HG02623 (cell line): ENCODE data around the gene APOL1.
"Not testable (repeated sequence)": the region's sequence is repeated elsewhere in the genome, so short reads cannot be mapped to it uniquely, and the experiment has no call there.

Source experiments
- ATAC-seq: cut with Tn5 transposase; IDR thresholded peaks from one replicate; pipeline ENCODE4 v1.9.1; 2021; ENCODE audit warnings: moderate library complexity; ENCODE audit not compliant: unreplicated experiment

APOL1 gene

DNA sequence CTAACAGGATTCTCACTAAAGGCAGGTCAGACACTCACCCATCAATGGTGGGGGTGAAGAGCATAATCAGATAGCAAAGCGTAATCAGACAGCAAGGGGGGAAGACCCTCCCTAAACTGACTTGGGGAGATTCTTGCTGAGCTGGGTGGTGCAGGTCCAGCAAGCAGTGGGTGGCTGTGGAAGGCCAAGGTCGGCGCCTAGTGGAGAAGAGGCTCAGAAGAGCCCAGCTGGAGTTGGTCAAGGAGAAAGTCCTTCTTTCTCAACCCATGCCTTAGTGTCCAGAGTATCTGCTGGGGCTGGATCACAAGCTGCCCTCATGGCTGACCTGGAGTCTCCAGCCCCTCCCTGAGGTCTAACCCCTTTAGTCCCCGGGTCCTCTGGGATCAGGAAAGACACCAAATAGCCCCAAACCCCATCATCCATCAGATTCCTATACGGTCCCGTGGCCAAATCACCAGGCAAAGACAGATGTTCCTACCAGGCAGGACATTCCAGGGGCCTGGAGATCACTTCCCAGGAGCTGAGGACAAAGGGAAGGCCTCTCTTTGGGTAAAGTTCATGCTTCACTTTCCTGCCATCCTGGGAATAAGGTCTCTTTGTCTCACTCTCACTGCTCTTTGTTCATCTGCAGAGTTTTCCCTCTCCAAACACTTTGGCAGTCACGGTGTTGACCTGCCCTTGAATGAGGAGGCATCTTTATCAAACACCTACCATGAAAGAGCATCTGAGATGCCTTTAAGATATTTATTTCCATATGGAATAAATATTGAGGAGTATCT lies 11.1 kb downstream of the APOL1 start:
- ATAC-seq: not testable (repeated sequence)

DNA sequence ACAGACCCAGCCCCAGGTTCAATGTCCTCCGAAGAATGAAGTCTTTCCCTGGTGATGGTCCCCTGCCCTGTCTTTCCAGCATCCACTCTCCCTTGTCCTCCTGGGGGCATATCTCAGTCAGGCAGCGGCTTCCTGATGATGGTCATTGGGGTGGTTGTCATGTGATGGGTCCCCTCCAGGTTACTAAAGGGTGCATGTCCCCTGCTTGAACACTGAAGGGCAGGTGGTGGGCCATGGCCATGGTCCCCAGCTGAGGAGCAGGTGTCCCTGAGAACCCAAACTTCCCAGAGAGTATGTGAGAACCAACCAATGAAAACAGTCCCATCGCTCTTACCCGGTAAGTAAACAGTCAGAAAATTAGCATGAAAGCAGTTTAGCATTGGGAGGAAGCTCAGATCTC lies 14.1 kb downstream of the APOL1 start:
- ATAC-seq: no peak

DNA sequence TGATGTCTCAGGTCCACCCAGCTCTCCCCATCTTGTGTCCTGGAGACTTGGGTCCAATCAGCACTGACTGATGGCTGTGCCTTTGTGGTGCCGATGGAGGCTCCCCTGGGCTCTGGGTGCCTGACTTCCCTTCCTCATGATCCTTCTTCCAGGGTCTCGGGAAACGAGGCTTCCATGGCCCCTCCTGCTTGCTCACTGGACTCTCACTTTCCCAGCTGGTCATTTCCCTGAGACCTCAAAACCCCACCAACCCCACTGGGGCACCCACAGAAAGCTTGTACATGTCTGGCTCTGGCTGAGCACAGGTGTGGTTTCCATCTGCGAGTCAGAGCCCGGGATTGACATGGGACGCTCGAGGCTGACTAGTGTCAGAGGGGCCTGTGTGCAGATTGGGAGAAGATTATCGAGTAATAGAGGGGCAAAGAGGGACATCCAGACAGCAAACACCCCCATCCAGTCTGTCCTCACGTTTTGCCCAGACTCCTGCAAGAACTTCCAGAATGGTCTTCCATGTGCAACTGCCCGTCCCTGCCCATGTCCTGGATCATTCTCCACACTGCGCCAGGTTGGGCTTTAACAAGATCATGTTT lies 15.1 kb downstream of the APOL1 start:
- ATAC-seq: no peak

DNA sequence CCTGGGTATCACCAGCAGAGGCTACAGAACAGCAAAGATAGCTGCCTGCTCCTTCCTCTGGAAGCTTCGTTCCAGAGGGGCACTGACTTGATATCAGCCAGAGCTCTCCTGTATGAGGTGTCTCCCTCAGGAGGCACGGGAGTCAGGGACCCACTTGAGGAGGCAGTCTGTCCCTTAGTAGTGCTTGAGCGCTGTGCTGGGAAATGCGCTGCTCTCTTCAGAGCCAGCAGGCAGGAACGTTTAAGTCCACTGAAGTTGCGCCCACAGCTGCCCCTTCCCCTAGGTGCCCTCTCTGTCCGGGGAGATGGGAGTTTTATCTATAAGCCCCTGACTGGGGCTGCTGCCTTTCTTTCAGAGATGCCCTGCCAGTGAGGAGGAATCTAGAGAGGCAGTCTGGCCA lies 18.3 kb downstream of the APOL1 start:
- not testable (repeated sequence) for ATAC-seq

DNA sequence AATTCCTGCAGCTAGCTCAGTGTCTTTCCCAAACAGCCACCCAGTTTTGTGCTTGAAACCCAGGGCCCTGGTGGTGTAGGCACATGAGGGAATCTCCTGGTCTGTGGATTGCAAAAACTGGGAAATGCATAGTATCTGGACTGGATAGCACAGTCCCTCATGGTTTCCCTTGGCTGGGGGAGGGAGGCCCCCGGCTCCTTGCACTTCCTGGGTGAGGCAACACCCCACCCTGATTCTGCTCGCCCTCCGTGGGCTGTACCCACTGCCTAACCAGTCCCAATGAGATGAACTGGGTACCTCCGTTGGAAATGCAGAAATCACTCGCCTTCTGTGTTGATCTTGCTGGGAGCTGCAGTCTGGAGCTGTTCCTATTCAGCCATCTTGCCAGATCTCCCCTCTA lies 19.0 kb downstream of the APOL1 start:
- ATAC-seq: not testable (repeated sequence)

DNA sequence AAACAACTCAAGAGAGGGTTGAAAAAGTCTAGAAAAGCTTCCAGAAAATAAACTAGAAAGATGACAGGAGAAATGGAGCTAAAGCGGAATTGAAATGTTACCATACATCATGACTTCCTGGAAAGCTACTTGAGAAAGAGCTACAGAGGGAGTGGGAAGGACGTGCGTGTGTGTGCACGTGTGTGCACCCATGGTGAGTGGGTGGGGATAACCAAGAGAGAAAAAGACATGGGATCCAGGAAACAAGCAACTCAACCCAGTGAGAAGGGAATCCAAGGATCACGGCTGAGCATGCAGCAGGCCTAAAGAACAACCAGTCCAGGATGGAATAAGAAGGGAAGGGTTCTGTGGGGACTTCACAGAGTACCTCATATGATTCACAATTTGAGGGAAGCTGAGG lies 21.6 kb downstream of the APOL1 start:
- no peak for ATAC-seq

DNA sequence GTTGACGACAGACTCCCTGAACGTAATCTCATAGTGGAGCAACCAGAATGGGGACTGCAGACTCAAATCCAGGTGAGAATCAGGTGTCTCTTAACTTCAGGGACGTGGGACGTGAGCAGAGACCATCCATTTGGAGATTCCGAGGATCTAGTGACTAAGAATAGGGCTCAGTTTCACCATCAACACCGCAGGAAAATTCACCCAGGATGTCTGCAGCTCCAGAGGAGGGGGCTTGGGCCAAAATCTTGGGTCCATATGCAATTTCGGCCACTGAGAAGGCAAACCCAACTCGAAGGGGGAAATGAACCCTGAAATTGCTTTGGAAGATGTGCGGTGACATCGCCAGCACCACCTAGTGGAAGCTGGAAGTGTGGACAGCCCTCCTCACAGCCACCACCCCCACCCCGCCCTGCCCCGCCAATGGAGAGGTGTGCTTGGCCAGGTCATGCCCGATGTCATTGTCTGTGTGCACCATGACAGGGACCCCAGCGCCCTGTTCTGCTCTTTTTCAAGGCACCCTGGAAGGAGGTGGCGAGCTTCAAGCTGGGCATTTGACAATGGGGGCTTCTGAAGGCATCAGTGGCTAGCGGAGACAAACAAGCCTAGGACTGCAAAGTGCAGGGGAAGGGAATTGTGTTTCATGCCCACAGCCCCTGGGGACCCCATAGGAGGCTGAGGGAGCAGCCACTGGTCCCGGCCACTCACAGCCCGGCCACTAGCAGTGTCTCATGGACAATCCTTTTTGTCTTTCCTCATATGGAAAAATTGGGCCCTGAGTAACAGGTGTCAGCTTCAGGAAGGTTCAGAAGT lies 24.8 kb downstream of the APOL1 start:
- no peak for ATAC-seq

DNA sequence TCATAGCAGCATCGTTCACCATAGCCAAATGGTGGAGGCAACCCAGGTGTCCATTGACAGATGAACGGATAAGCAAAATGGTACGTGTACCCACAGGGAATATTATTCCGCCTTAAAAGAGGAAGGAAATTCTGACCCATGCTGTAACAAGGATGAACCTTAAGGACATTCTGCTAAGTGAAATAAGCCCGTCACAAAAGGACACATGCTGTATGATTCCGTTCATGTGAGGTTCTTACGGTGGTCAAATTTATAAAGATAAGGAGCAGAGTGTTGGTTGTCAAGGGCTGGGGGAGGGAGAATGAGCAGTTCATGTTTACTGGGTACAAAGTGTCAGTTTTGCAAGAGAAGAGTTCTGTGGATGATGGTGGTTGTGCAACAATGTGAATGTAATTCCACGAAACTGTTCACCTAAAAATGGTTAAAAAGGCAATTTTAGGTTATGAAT lies 26.3 kb downstream of the APOL1 start:
- ATAC-seq: no peak

DNA sequence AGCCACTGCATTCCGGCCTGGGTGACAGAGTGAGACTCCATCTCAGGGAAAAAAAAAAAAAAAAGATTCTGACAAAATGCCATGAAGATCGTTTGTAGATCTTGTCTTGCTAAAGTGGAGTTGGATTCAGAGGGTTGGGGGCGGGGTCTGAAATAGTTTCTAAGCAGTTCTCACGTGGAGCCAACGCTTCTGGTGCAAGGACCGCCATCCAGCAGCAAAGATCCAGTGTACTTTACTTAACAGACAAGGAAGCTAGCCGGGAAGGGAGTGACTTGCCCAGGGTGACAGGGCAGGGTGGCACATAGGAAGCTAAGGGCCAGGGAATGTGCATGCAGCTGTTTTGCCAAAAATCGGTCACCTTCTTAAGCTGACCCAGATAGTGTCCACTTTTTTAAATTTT lies 27.4 kb downstream of the APOL1 start:
- ATAC-seq: no peak

DNA sequence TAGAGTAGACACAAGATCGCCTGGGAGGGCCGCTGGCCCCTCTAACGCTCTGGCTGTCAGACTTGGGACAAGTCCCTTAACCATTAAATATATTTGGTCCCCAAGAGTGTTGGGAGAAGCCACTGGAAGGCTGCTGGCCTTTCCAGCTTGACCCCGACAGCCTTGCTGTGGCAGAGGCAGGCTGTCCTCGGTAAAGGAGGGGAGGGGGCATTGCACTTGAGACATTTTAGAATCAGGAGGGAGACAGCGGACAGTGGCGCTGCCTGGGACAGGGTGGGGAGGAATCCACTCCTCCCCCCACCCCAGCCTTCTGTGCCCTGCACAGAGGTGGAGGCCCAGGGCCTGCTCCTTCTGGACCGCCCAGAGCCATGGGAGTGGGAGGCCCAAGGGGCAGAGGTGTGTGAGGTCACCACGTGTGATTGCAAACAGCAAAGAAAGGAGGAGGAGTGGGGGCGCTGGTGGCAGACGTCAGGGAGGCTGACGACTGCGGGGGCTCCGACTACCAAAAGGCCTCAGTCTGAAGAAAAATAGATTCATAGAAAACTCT lies 28.9 kb downstream of the APOL1 start:
- no peak for ATAC-seq

DNA sequence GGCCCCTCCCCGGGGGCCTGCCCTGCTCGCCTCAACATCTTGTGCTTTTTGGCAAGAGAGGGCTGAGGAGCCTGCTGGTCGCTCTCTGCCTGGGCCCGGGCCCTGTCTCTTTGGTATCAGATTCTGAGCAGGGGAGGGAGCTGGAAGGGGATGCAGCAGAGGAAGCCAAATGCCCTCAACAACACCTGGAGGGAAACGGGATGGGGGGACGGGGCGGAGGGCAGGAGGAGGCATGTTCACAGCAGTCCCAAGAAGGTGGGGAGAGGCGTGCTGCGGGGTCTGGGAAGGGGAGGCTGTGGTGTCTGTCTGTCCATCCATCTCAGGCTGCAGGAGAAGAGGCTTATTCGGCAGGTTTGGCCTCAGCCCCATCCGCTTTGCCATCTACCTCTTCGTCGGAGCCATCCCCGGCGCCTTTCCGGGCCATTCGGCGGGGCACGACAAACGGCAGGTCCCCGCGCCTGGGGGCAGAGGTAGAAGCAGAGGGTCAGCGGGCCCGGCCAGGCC lies 29.4 kb downstream of the APOL1 start:
- ATAC-seq: no peak

DNA sequence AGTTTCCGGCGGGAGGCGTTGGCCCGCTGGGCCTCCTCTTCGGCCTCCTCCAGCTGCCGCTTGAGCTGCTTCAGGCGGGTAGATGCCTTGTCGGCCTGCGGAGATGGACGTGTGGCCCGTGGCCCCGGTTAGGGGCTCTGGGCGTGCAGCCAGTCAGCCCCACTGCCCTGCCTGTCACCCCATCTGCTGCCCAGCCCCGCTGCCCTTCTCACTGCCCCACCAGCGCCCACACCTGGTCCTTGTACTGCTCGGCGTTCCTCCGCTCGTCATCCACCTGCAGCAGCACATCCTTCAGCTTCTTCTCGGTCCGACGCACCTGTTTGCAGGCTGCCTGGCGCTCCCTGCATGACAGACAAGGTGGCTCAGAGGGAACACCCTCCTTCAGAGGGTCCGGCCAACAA lies 31.2 kb downstream of the APOL1 start:
- no peak for ATAC-seq

DNA sequence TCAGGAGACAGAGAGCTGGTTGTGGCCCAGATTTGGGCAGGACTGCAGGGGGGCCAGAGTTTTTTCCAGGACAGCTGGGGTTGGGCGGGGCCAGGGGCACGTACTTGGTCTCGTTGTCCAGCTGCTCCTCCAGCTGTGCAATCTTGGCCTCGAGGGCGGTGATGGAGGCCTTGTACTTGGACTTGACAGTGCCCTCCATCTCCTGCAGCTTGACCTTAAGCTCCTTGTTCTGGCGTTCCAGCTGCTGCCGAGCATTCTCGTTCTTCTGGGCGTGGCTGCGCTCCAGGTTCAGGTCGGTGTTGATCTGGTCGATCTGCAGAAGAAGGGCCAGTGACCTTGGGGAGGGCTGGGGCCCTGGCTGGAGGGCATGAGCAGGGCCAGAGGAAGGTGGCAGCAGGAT lies 32.1 kb downstream of the APOL1 start:
- ATAC-seq: no peak

DNA sequence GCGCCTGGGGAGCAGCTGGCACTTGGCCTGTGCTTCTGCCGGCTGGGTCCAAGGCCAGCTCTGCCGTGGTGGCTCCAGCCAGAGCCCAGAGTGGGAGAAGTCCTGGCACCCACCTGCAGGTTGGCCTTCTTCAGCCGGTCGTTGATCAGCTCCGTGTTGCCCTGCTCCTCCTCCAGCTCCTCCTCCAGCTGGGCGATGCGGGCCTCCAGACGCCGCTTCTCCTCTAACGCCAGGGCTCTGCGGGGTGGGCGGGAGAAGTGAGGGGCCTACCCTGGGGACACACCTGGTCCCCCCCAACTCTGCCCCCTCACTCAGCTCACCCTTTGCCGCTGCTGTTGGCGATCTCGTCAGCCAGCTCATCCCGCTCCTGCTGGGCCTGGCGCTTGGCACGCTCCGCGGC lies 32.6 kb downstream of the APOL1 start:
- no peak for ATAC-seq

DNA sequence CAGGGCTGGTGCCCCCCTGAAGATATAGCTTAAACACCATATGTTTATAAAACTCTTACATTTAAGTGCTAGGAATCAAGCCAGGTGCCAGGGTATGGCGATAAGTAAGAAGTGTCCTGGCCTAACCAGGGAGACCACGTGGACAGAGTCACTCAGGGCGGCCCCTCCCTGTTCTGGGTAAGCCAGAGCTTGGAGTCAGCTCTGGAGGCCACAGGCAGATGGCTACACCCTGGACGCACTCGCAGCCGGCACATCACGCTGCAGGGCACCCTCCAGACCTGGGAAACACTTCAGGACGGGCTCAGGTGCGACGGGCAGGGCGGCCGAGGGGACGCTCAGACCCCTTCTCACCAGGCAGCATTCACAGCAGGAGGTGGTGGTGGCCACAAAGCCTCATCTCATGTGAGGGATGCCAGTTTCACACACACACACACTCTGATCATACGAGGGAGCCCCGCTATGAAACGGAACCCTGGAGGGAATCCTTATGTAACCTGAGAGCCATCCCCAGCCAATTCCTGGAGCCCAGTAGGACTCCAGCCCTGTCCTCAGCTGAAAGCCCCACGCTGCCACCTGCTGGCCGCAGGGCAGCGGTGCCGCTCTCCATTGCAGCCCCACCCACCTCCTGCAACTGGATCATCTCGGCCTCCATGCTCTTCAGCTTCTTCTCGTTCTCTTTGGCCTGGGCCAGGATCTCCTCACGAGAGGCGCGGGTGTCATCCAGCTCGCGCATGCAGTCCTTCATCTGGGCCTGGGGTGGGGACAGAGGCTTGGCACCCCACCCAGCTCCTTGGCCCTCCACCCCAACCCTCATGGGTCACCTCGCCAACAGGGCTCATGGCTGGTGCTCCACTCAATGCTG lies 33.4 kb downstream of the APOL1 start:
- ATAC-seq: no peak

DNA sequence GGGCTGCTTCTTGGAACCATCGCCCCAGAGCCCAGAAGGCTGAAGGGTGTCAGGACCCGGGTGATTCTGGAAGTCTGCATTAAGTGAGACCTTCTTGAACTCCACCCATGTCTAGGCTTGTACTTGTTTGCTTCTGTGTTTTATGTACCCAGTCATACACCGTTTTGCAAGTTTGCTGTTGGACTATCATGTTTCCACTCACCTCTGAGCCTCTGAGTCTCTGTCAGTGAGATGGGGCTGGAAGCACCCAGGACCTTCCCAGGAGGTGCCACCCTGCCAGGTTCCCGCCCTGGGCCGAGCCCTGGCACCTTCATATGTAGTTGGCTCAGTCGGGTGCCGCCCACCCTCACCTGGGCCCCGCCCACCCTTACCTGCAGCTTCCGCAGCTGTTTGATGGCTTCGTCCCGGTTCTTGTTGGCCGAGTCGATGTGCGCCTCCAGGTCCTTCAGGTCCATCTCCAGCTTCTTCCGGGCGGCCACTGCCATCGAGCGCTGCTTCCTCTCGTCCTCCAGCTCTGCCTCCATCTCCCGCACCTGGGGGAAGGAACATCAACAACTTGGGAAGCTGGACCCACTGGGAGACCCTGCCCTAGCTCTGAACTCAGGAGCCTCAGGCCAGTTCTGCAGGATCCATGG lies 35.1 kb downstream of the APOL1 start:
- ATAC-seq: no peak

DNA sequence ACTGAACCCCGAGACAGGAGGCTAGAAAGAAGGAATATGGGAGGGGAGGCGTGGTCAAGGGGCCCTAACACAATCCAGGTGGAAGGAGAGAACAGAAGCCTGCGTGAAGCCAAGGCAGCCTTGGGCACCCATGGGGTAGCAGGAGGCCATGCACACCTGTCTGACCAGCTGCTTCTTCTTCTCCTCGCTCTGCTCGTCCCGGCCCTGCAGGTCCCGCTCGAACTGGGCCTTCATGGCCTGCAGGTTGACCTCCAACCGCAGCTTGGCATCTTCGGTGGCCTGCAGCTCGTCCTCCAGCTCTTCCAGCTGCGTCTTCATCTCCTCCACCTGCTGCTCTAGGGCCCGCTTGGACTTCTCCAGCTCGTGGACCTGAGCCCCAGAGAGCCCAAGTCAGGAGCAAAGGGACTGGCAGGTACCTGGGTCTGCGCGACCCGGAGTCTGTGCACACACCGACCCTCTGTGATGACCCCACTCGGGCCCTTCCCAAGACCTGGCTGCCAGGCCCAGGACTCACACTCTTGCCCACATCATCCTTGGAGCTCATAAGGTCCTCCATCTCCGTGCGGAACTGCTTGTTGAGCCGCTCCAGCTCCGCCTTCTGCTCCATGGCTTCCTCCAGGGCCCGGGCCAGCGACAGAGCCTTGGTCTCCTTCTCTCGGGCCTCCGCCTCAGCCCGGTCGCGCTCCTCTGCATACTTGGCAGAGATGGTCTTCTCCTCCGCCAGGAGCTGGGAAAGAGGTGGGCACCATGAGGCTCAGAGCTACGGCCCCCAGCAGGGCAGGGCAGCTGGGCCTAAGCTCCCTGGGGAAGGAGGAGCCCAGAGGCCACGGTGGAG lies 35.9 kb downstream of the APOL1 start:
- ATAC-seq: no peak

DNA sequence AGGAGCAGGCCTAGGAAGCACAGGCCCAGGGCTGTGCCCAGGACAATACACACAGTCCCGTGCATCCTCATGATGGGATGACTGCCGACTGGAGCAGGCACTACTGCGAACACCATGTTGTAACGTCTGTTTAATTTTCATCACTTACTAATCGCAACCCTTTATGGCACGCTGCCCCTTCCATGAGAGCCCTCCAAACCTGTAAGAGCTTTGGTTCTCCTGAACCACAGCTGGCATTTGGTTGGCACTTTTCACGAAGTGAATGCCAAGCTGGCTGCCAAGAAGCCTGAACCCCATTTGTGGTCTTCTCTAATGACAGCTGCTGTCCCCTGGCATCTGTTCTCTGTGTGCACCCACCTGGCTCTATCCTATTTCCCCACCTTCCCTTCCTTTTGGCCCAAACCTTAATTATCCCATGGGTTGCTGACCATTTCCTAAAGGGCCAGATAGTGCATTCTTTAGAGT lies 36.5 kb downstream of the APOL1 start:
- no peak for ATAC-seq

DNA sequence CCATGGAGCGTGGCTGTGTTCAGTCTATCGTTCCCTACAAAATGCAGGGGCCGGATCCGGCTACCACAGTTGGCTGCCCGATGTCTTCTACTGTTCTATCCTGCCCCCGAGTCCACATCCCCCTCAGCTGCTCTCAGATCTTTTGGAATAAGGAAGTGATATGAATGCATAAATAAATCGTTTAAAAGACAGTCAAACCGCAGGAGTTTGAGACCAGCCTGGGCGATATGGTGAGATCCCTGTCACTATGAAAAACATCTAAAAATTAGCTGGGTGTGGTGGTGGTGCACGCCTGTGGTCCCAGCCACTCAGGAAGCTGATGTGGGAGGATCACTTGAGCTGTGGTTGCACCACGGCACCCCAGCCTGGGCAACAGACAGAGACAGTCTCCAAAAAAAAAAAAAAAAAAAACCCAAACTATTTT lies 37.0 kb downstream of the APOL1 start:
- ATAC-seq: not testable (repeated sequence)
